HG02938 (cell line): ENCODE results near the gene GLTP.

Source experiments
- ATAC-seq: cut with Tn5 transposase; IDR thresholded peaks from one replicate; pipeline ENCODE4 v1.9.1; 2021; ENCODE audit warnings: mild to moderate bottlenecking, moderate library complexity; ENCODE audit not compliant: unreplicated experiment

The GLTP gene

DNA sequence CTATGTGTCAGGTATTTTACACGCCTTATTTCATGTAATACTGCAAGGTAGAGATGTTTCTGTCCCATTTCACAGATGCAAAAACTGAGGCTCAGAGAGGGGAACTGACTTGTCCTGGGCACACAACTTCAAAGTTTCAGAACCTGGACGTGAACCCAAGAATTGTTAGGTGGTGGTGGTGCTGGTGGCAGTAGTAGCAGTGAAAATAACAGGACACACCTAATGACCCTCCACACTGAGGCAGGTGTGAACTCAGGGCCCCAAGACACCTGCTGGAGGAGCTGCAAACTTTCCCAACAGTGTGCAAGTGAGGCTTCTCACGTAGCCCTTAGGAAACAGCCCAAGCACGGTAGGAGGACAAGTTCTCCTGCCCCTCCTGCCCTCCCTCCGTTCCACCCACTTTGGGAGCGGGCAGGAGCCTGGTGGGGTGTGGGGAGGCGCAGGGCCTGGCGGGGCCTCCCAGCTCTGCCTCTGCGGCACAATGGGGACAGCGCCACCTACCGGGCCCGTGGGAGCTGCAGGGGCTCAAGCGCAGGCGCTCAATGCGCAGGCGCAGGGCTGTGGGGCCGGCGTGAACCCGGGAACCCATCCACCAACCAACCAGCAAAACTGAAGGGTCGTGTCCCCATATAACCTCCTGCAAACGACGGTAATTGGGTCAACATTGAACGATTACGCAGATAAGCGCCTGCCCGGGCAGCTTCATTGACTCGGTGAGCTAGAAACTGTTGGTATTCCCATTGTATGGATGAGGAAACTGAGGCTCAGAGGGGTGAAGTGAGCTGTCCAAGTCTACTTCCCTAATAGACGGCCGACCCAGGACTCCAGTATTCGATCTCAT, 35.1 kb downstream of the GLTP start:
- ATAC-seq: no peak

DNA sequence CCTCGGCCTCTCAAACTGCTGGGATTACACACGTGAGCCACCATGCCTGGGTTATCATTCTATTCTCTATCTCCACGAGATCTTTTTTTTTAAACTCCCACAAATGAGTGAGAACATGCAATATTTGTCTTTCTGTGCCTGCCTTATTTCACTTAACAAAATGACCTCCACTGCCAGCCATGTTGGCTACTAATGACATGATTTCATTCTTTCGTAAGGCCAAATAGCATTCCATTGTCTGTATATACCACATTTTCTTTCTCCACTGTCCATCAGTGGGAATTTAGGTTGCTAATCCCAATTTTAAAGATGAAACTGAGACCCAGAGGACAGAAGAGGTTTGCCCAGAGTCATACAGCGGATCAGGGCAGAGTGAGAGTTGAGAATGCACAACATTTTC, 36.2 kb downstream of the GLTP start:
- ATAC-seq: no peak

DNA sequence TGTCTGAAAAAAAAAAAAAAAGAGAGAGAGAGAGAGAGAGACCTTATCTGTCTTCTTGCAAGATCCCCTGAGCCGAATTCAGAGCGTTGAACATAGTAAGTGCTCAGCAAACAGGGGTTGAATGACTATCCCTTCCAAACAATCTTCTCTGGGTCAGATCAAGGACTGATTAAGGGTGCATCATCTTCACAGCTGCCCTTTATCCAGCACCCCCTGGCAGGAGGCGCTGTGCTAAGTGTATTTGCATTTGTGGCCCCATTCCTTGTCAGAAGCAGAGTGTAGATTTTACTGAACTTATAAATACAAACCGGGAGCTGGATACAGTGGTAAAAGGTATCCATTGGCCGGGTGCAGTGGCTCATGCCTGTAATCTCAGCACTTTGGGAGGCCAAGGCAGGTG, 38.3 kb downstream of the GLTP start:
- no peak for ATAC-seq

DNA sequence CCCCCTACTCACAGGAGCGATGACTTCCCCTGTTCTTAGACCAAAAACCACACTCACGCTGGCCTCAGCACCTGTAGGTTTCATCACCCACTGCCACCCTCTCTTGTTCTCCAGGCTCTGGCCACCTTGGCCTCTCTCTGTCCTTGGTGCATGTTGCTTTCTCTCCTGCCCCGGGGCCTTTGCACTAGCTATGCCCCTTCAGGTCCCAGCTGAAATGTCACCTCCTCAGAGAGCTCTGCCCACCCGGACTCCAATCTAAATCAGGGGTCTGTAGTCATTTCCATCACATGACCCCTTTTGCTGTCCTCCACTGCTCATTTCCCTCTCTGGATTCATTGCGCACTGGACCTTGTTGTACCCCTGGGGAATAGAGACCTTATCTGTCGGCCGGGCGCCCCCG, 39.0 kb downstream of the GLTP start:
- ATAC-seq: no peak

DNA sequence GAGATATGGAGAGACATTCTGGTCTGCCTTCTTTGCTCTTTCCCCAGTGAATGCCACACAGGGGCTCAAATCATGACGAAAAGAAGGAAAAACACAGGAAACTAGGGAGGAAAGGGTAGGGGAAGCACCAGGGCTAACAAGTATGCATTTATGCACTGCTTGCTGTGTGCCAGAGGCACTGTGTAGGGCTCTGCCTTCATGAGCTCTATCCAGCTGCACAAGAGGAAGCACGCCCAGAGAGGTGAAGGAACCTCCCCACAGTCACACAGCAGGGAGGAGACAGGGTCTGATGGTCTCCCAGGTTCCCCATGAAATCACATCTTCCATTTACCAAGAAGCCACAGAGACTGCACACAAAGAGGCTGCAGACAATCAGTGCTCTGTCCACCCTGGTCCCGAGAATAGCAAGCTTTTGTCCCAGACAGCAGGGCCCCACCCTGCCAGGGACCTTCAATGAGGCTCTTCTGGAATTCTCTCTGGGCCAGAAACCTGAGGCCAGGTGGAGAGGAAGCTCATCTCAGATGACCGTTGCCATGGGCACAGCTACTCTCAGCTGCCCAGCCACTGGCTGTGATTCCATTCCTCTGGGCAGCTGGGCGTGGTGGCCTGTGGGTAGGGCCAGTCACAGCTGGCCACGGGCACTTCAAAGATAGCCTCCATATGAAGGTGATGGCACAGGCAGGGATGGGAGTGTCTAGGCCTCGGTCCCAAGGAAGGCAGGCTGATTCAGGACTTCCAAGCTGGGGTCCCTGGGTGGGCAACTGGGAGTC, 39.9 kb downstream of the GLTP start:
- ATAC-seq: no peak

DNA sequence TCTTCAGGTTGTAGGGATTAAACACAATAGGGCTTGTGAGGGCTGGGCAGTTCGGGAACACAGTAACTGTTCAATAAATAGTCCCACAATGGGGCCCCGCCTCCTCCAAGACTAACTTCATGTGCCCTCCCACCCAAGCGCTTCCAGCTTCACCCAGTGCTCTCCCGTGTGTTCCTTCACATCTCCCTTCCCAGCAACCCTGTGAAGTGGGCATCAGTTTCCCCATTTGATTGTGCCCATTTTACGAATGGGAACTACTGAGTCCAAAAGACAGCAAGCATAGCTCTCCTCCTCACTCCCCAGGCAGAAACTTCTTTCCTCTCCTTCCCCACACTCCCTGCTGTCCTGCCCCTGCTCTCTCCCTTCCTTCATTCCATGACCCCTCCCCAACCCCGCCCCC, 40.9 kb downstream of the GLTP start:
- no peak for ATAC-seq

DNA sequence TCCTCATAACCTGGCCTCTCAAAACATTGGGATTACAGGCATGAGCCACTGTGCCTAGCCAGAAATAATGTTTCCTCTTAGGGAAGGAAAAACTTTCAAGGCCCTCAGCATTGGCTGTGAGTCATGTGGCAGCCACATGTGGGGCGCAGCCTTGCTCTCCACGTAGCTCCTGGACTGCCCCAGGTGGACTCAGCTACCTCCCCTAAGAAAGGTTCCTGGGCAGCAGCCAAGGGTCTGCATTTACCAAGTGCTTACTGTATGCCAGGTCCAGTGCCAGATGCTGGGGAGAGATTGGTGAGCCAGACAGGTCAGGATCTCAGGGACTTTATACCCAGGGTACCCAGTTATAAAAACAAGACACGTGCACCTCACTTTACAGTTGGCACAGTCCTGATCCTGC, 43.4 kb downstream of the GLTP start:
- ATAC-seq: no peak

DNA sequence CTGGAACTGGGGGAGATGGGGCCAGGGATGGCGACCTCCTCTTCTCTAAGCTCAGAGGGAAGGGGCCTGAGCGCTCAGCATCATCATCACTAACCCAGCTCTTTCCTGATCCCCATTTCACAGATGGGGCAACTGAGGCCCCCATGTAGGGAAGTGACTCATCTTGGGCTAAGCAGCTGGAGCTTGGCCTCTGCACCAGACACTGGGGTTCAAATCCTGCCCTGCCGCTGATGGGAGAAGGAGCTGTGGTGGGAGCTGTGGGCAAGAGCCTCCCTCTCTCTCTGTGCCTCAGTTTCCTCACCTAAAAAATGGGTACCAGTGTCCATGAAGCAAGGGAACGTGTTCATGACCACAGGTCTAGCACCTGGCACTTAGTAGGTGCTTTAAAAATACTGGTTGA, 44.5 kb downstream of the GLTP start:
- no peak for ATAC-seq

DNA sequence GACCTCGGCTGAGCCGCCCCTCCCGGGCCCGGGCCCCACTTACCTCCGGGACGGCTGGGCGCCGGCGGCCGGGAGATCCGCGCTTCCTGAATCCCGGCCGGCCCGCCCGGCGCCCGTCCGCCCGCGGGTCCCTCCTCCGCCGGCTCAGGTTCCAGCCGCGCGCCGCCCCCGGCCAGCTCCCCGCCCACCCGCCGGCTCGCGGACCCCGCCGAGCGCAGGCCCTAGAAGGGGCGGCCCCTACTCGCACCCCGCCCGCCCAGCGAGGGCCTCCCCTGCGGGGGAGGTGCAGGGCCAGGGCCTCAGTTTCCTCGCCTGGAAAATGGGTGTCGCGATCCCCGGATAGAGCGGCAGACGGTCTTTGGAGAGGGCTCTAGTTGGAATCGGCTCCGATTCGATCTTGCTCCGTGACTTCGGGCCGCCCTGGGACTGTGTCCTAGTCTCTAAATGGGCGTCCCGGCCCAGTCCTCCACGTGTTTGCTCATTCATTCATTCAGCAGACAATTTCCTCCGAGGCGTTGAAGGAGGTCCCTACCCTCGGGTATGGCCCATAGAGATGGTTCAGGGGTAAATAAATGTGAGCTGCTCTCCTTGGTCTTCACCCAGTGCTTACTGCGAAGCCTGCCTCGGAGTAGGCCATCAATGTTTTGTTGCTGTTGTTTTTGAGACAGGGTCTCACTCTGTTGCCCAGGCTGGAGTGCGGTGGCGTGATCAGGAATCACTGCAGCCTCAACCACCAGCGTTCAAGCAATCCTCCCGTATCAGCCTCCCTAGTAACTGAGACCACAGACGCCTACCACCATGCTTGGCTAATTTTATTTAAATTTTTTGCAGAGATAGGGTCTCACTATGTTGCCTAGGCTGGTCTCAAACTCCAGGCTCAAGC, 46.8 kb downstream of the GLTP start, which contains the start of gene TRPV4:
TSS of gene TRPV4 (minus strand) at position 92 of the 883 bp plus-strand sequence. CDS start 18,602 bp downstream, outside the sequence.
- no peak for ATAC-seq

DNA sequence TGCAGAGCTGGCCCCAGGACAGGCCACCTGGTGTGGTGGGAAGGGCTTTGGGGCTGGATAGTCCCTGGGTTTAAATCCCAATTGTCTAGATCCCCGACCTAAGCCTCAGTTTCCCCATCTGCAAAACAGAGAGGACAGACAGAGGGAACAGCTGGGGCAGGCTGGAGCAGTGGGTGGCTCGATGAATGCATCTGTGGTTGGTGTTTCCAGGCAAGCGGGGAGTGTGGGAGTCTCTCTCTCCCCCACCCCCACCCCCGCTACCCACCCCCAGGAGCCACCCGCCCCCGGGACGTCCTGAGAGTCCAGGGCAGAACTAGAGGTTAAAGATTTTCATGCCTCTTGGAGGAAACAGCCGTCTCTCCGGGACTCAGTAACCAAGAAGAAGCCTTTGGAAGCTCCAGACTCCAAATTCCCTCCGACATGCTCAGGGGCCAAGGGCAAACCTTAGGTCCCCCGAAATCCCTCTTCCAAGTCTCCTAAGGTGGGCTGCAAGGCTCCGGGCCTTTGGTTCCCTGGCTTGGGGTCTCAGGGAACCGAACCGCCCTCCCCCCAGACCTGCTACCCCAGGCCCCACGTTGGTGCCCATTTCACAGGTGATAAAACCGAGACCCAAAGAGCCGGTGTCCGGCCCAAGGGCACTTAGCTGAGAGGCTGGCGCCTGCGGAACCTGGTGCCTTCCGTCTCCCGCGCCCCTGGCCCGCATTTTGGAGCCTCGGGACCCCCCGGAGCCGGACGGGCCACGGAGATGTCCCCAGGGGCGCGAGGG, 47.6 kb downstream of the GLTP start:
- ATAC-seq: no peak

DNA sequence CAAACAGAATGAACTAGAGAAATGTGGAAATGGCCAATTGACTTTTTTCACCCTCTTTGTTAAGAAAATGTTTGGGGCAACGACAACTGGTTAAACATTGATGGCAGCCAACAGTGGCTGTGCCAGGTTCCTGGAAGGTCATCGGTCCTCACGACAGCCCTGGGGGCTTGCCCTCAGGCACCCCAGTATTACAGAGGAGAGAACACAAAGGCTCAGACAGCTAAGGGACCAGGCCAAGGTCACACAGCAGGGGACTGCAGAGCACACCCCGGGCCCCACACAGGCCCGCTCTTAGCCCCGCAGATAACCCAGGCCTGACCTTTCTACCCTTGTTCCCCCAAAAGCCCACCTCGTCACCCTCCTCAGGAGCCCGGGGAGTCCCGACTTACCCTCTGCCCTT, 48.4 kb downstream of the GLTP start:
- ATAC-seq: no peak

DNA sequence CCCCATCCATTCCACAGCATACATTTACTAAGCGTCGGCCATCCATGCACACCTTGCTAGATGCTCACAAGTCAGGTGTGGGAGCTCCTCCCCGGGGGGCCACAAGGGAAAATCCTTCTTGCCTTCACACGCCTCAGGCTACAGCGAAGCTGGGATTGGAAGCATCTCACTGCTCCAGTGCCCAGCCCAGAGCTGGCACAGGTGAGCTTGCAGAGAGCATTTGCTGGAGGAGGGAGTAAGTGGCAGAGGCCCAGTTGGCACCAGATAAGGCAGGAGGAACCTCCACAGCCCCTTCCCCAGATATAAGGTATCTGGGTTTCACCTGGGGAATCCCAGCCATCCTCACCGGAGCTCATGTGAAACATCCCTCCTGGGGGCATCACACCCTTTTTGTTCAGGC, 49.0 kb downstream of the GLTP start:
- ATAC-seq: no peak

DNA sequence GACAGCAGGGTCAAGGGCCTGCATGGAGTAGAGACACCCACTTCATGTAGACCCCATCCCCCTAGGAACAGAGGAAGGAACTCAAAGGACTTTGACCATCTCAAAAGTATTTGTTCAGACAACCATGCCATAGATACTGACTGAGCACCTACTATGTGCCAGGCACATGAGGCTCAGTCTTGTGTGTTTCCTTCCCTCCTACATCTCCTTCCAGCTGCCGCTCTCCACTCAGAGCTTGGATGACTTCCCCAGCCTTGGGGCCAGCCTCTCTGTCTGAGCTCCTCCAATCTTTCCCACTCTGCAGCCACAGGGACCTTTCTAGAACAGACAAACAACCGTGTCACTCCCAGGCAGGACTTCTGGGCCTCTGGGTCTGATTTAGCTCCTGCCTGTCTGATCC, 49.6 kb downstream of the GLTP start:
- ATAC-seq: no peak

DNA sequence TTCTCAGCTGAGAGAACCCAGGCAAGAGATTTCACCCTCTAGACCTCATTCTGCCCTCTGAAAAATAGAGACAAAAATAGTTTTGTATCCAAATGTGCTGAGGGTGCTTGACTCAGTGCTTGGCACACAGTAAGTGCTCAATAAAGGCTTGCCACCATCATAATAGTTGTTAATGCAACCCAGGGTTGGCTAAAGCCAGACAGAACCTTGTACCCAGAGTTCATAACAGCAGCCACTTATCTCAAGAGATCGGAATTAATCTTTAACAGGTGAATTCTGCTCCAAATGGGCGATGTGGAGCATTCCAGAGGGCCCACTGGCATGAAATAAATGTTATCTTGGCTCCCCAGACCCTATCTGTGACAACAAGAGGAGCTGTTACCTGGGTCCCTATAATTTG, 50.1 kb downstream of the GLTP start:
- no peak for ATAC-seq

DNA sequence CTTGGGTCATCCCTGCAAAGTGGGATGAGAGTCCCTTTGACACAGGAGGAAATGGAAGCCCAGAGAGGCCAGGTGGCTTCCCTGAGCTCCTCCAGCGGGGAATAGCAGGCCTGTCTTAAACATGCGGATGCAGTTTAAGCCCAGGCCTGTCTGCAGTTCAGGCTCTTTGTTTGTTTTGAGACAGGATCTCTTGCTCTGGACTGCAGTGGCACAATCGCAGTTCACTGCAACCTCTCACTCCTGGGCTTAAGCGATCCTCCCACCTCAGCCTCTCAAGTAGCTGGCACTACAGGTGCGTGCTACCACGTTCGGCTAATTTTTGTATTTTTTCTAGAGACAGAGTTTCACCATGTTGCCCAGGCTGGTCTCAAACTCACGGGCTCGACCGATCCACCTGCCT, 50.7 kb downstream of the GLTP start:
- ATAC-seq: no peak

DNA sequence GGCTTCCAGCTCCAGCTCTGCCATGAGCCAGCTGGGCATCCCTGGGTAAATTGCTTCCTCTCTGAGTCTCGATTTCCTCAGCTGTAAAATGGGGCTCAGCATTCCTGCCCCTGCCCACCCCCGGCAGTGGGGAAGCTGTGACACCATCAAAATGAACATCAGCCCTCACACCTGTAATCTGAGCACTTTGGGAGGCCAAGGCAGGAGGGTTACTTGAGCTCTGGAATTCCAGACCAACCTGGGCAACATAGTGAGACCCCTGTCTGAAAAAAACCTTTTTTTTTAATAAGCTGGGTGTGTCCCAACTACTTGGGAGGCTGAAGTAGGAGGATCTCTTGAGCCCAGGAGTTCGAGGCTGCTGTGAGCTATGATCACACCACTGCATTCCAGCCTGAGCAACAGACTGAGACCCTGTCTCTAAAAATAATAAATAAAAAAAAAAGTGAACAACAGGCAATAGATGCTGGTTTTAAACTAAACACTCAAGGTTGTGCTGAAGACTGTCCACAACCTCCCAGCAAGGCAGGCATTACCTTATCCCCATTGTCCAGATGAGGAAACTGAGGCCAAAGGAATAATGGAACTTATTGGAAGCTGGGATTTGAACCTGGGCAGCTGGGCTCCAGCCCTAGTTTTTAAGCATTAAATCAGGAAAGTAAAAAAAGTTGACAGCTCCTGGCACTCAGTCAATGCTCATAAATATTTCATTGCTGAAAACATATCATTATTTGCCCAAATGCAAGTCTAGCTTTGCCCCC, 51.4 kb downstream of the GLTP start:
- no peak for ATAC-seq

DNA sequence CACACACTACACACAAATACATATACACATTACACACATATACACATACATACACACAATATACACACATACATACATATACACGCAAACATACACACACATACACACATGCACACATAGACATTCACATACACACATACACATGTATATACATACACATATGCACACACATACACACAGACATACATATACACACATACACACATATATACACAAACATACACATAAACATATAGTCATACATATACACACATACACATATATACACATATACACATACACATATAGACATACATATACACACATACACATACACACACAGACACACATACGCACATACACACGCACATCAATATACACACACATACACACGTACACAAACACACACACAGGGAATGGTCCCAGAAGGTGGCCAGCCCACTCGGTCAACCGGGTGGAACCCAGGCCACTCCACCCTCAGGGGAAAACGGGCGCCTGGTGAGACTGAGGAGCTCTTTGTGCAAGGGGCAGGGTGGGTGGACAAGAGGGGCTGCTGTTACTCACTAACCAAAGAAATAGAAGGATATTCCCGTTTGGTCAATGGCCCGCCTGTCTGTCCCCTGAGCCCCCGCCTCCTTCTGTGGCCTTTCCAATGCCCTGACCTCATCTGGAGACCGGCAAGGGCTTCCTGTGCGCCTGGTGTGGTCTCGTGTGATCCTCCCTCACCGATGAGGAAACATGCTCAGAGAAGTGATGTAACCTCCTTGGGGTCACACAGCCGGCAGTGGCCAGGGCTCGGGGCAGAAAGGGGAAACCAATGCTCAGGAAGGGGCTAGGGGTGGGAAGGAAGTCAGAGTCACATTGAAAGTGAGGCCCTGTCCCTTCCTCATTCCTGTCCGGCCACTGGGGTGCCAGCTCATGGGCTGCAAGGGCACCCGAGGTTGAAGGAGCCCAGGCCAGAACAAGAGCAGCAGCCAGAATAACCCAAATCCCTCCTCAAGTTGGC, 52.5 kb downstream of the GLTP start:
- ATAC-seq: no peak

DNA sequence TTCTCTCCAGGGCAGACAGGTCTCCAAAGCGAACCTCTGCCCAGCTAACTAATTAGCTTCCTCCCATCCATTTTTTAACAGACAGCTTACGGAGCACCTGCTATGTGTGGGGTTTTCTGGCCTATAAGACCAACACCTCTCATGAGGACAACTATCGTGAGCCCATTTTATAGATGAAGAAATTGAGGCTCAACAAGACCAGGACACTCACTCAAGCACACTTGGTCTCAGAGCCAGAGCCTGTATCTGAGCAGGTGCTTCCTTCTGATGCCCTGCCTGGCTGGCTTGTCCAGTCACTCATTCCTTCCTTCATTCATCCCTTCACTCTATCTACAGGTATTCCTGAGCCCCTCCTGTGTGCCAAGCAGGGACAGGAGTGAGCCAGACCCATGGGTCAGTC, 53.3 kb downstream of the GLTP start:
- ATAC-seq: no peak

DNA sequence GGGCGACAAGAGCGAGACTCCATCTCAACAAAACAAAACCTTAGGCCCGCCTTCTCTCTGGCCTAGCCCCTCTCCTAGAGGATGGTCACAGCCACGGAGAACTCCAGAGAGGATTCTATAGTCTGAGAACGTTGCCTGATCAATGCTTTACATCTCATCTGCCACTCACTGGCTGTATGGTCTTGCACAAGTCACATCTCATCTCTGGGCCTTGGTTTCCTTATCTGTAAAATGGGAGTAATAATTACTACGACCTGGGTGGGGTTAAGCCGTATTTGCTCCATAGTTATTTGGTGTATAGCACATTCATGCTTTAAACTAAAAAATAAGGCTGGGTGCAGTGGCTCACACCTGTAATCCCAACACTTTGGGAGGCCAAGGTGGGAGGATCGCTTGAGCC, 55.6 kb downstream of the GLTP start:
- no peak for ATAC-seq
